NCI-H69 (cell line): ENCODE data around the gene RBM26.

Experiments
- DNase-seq: peaks from one replicate; lab custom pipeline; 2025; lab: John Stamatoyannopoulos, UW

RBM26 gene

DNA sequence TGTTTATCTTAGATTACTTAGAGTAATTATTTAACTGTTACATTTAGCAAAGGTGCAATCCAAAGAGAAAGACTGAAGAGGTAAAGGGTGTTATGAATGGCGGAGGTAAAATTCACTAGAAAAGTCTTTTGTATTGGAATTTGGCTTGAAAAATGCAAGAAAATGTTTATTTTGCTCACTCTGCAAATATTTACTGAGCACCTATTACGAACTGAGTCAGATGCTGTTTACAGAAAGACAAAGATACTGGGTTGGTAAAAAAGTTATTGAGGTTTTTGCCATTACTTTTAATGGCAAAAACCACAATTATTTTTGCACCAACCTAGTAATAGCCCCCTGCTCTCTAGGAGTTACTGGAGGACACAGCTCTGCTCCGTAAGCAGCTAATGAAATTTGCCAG lies 135.2 kb downstream of the RBM26 start:
- no peak for DNase-seq
